HUDEP-2 (cell line): ENCODE results near the gene FUS.
"Not testable (repeated sequence)": the region's sequence is repeated elsewhere in the genome, so short reads cannot be mapped to it uniquely, and the experiment has no call there.

Experiments
- DNase-seq, 76 experiments: peaks; one replicate each; lab custom pipeline; 2025; ENCODE audit not compliant: unreplicated experiment in 76 of 76; lab: John Stamatoyannopoulos, UW

The FUS gene

DNA sequence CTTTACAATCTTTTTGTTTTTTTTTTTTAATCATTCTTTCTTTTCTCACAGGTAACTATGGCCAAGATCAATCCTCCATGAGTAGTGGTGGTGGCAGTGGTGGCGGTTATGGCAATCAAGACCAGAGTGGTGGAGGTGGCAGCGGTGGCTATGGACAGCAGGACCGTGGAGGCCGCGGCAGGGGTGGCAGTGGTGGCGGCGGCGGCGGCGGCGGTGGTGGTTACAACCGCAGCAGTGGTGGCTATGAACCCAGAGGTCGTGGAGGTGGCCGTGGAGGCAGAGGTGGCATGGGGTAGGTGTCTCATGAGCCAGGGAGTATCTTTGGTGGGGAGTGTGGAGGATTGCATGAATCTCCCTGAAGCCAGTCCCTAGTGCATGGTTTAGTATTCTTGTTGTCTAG is 4.9 kb downstream of the FUS start:
- DNase-seq, result no peak

DNA sequence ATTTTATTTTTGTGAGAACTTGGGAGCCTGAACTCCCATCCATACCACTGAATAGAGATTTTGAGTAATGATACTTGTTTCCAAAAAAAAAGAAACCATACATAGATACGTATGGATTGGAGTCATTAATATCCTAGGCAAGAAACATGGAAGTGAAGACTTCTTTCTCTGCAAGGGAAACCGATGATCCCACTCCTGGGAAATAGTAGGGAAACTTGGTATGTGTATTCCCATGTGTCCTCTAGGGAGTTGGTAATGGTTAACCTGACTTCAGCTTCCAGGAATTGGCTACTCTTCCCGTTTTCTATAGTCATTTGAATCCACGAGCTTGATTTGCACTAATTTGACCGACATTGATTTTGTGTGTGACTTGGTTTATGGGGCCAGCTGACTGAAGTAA is 5.4 kb downstream of the FUS start:
- no peak for DNase-seq

DNA sequence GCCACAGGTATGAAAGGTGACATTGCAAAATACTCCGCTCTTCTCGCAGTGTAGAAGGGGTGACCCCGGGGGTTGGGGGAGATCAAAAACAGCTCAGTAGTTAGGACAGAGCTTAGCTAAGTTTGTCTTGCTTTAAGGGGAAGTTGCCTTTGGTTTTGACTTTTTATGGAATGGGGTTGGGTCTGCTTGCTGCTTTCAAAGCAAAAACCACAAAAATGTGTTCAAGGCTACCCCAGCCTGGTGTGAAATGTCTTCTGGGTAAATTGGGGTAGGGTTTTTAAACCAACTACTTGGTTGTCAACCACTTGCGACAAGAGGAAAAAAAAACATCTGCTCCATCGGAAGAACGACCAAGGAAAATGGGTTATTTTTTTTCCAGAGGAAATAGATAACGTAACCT is 6.2 kb downstream of the FUS start:
- no peak for DNase-seq

DNA sequence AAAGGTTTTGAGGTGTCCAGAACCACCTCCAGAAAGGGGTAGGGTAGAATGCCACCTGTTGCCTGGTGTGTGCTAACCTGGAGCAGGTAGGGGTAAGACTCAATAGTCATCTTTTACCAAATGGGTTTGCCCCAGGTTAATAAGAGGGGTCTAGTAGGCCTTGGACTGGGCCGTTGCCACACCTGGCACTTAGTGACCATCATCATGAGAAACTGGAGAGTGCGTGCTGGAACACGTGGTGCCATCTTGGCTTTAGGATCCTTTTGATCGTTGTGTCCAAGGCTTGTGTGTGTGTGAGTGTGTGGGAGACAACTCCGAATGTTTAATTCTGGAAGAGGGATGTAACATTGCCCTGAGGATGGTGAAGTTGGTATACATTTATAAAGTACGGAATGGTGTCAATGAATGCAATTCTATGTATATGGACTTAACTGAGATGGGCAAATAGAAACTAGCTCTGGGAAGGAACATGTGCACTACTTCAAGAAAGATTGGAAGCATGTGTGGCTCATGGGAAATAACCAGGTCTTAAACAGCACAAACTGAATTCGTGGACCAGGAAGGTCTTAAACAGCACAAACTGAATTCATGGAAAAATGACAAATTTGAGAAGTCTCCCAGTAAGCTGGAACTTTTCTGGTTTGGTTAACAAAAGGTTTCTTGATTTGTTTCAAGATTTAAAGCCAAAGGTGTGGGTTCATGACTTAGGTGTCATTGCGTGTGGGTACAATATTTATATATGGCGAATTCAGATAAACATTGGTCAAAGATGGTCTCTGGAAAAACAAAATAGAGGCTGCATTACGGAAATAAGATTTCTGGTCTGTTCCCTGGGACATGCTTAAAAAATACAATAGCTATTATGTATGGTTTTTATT is 7.2 kb downstream of the FUS start:
- DNase-seq, result no peak

DNA sequence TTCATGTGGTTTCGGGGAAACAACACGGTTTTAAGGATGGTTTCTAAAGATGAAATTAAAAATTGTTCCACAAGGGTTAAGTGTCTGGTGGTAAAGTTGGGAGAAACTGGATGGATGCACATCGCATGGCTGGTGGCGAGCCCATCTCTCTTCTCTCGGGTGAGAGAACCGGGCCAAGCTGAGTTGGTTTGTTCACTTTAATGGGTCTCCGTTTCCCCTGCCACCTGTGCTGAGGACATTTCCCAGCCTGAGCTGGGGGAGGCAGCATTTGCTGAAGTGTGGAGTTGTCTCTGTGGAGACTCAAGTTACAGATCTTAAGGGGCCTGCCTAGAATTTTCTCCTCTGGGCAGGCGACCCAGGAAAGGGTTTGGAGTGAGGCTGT is 7.9 kb downstream of the FUS start:
- DNase-seq, result no peak

DNA sequence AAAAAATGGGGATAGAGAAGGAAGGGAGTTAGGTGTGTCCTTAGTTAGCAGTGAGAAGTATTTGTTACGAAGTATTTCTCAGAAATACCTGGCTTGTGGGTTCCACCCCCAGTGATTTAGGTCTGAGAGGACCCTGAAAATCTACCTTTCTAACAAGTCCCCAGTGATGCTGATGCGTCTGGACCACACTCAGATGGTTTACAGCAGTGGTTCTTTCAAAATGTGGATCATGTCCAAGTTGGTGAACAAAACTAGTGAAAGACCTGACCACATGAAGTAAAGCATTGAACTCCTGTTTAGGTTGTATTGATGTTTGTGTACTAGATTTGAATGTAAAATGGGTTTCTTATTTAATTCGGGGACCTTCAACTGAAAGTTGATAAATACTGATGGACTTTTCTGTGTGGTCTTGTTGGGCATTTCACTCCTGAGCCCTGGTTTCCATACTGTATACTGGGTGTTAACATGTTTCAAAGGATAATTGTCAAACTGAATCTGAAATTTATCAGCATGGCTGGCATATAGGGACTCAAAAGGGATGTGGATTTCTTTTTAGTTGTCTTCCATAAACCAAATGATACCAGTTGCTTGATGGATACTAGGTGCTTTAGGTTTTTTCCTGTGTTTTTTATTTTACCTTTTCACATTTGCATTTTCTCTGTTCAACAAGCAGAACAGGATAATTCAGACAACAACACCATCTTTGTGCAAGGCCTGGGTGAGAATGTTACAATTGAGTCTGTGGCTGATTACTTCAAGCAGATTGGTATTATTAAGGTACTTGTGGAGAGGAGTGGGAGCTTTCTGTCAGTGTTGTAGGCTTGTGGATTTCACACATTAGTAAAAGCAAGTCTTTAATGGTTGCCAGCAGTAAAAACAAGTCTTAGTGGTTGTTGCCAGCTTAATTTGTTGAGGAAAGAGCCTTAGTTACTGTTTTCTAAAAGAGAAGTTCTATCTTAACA is 8.8 kb downstream of the FUS start:
- no peak for DNase-seq

DNA sequence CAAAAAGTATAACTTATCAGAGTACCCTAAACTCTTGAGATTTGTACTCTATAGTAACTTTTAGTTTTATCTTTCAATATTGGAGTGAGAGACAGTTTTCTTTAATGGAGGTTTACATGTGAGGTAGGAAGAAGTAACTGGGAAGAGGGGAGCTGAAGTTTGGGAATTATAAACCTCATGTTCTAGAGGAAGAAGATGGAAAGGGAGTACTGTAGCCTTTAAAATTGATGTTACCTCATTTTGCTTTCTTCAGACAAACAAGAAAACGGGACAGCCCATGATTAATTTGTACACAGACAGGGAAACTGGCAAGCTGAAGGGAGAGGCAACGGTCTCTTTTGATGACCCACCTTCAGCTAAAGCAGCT is 9.5 kb downstream of the FUS start:
- DNase-seq, result no peak

DNA sequence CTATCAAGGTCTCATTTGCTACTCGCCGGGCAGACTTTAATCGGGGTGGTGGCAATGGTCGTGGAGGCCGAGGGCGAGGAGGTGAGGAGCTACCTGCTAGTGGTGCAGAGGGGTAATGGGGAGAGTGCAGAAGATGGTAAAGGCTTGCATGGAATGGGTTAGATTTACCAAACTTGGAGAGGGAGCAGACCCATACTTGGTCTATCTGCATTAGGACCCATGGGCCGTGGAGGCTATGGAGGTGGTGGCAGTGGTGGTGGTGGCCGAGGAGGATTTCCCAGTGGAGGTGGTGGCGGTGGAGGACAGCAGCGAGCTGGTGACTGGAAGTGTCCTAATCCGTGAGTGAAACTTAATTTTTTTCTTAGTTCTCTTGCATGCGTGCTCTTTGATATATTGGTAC is 10.1 kb downstream of the FUS start:
- DNase-seq, result no peak

DNA sequence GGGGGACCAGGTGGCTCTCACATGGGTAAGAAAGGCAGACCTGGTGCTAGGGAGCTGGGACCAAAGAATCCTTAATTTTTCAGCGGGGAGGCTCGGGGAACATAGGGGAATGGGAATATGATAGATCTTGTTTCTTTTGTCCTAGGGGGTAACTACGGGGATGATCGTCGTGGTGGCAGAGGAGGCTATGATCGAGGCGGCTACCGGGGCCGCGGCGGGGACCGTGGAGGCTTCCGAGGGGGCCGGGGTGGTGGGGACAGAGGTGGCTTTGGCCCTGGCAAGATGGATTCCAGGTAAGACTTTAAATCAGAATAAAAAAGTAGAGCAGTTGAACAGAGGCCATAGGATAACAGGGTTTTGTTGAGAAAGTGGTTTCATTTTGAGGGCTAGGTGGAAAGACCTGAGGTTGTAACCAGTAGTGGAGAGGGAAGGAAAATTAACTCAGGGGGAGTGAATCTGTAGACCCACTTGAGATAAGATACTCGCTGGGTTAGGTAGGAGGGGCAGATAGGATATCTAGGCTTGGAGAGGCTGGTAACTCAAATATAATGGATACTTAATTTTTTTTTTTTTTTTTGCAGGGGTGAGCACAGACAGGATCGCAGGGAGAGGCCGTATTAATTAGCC is 11.0 kb downstream of the FUS start:
- DNase-seq, result no peak

DNA sequence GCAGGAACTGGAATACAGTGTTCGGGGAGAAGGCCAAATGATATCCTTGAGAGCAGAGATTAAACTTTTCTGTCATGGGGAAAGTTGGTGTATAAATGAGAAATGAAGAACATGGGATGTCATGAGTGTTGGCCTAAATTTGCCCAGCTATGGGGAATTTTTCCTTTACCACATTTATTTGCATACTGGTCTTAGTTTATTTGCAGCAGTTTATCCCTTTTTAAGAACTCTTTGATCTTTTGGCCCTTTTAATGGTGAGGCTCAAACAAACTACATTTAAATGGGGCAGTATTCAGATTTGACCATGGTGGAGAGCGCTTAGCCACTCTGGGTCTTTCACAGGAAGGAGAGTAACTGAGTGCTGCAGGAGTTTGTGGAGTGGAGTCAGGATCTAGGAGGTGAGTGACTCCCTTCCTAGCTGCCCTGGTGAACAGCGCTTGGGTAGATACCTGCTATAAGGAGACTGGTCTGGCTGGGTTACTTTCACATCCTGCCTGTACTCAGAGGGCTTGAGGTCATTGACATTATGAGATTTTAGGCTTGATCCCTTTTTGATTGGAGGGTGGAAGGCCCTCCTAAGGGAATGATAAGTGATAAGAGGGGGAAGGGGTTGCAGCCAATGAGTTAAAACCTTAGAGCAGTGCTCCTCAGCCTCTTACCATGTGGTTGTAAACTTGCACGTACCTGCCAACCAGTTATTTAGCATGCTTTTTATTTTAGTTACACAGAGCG is 11.9 kb downstream of the FUS start:
- no peak for DNase-seq

DNA sequence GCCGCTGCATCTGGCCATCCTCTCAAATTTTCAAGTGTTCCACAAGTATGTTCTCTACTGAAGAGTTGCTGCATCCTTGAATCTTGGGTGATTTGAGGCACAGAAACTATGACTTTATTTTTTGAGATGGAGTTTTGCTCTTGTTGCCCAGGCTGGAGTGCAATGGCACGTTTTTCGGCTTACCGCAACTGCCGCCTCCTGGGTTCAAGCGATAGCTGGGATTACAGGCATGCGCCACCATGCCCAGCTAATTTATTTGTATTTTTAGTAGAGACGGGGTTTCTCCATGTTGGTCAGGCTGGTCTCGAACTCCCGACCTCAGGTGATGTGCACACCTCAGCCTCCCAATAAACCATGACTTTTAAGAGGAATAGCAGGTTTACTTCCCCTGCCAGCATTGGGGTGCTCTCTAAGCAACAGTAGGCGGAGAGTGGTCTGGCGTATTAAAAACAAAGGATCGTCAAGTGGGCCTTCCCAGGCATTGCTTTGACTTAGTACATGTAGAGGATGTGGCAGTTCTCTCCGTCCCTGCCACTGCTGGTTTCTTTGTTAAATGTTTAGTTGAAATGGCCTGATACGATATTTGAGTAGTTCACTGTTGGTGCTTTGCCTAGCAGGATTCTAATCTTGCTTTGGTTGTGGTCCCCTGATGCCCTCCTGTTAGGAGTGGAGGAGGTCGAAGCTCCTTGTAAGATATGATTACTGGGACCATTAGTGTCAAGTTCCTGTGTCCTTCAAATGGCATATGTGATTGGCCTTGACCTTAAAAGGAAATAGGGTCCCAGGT is 13.1 kb downstream of the FUS start:
- DNase-seq, result no peak

DNA sequence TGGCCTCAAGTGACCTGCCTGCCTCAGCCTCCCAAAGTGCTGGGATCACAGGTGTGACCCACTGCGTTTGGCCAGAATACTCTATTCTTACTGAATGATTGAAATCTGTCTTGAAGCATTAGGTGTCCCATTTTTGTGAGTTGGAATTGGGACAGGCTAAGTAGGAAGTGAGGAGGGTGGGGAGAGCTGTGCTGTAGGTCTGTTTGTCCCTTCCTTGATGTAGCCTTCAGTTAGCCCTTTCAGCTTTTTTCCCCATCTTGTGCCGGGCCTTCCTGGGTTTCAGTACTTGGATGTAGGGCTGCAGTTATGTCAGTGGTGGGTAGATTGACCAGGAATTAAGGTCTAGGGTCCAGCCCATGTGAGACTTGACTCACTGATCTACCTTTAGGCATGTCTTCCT is 13.9 kb downstream of the FUS start:
- no peak for DNase-seq

DNA sequence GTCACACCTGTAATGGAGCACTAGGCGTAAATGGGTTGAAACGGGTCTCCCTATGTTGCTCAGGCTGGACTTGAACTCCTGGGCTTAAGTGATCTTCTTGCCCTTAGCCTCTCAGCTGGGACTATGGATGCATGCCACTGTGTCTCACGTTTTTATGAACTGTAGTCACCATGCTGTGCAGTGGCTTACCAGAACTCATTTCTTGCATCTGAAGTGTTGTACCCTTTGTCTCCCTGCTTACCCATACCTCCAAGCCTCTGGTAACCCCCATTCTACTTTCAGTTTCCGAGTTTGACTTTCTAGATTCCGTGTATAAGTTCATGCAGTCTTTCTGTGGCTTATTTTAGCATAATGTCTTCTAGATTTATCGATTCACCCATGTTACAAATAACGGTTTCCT is 15.0 kb downstream of the FUS start:
- no peak for DNase-seq

DNA sequence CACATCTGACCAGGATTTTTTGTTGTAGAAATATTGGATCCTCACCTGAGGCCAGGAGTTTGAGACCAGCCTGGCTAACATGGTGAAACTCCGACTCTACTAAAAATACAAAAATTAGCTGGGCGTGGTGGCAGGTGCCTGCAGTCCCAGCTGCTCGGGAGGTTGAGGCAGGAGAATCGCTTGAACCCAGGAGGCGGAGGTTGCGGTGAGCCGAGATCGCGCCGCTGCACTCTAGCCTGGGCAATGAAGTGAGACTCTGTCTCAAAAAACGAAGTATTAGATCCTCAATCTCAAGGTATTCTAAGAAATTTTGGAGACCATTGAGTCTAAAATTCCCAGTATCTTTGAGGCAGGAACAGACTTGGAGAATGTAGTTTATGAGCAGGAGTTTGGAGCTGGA is 15.9 kb downstream of the FUS start:
- not testable (repeated sequence) for DNase-seq

DNA sequence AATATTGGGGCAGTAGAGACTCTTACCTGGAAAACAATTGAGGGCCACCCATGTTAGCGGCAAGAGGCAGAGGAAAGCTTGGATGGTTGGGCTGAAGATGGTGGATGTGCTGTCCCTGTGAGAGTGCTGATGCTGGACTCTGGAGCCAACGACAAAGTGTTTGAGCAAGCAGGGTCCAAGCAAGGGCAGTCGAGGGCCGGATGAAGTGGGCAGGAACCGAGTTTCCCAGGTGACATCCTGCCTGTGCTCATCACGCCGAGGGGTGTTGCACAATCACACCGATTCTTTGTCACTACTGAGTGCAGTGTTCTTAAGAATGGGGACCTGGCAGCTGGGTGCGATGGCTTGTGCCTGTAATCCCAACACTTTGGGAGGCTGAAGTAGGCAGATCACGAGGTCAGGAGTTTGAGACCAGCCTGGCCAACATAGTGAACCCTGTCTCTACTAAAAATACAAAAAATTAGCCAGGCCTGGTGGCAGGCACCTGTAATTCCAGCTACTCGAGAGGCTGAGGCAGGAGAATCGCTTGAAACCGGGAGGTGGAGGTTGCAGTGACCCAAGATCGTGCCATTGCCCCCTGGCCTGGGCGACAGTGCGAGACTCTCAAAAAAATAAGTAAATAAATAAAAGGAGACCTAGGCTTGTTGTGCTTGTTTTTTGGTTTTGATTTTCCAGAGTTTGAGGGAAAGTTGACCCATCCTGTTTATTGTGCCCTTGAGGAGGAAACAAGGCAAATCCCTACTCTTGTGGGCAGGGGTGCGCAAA is 16.6 kb downstream of the FUS start:
- DNase-seq, result no peak

DNA sequence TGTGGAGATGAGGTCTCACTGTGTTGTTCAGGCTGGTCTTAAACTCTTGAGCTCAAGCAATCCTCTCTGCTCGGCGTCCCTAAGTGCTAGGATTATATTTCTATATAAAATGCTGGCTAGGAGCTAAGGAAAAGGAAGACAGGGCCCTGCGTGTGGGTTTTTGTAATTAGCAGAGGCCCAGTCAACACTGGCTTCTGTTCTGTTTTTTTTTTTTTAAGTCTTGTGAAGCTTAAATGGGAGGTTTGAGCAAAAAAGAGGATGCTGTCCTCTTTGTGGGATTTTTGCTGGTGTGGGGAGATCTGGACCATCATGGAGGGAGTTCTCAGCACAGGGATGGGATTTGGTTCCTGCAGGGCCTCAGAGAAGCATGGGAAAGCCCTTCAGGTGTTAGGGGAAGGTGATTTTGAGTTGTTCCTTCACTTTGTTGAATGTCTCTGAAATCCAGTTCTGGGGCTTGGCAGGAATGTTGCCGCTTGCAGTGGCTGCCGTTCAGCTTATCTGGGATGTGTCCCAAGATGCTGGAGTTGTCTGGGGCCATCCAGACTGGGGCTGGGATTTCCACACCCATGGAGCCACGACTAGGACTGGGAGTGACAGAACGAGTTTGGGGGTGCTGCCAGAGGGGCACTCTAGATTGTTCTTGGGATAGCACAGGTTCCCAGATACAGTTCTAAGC is 18.4 kb downstream of the FUS start:
- no peak for DNase-seq

DNA sequence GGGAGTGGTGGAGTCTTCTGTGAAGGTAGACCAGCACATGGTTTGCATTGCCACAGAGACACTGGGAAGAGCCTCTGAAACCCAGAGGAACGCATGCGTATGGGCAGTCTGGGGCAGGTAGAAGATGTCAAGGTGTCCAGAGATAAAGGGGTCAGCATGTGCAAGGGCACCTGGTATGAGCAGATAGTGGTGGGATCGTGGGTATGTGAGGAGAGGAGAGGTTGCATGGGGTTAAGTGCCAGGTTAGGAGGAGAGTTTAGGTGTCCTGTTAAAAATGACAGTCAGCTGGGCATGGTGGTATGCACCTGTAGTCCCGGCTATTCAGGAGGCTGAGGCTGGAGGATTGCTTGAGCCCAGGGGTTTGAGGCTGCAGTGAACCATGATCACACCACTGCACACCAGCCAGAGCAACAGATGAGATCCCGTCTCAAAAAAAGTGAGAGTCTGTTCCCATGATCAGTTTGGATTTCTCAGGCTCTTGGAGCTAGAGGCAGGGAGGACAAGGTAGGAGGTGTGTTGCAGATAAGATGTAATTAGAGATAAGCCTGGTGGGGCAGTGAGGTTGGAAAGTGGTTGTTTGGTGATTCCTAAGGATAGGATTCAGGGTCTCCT is 19.6 kb downstream of the FUS start:
- no peak for DNase-seq

DNA sequence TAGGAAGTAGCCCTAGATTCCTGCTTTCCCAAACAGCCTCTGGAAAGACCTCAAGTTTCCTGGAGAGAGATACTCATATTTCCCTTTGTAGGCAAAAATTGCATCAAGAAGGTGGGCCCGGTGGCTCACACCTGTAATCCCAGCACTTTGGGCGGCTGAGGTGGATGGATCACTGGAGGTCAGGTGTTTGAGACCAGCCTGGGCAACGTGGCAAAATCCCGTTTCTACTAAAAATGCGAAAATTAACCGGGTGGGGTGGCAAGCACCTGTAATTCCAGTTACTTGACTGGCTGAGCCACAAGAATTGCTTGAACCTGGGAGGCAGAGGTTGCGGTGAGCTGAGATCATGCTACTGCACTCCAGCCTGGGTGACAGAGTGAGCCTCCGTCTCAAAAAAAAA is 20.2 kb downstream of the FUS start:
- DNase-seq, result not testable (repeated sequence)
